Right lobe of liver (tissue), 4 donors: ENCODE measurements around the gene CROCC2.

ENCODE experiments used
- POLR2A ChIP-seq: fragments of 450-650 bp; IDR thresholded peaks from one replicate; pipeline ENCODE4 v1.6.1; 2017; ENCODE audit warnings: antibody characterized with exemption, mild to moderate bottlenecking
- TF ChIP-seq, protein P1 (sequence below), 4 donors: fragments of 200-600 bp in 3 of 4; fragments of 450-650 bp in 1 of 4; IDR thresholded peaks; one replicate each; pipeline versions ENCODE4 v1.5.1 to v1.8.0; 2016 to 2022; ENCODE audit warnings: antibody characterized with exemption in 4 of 4, mild to moderate bottlenecking in 2 of 4
- donor health status: DM: no; HTN: no; CAD: no.
- donor health status: DM: no; HTN: no; CAD: no.
- donor health status: DM: no; HTN: yes; CAD: no.

DNA sequence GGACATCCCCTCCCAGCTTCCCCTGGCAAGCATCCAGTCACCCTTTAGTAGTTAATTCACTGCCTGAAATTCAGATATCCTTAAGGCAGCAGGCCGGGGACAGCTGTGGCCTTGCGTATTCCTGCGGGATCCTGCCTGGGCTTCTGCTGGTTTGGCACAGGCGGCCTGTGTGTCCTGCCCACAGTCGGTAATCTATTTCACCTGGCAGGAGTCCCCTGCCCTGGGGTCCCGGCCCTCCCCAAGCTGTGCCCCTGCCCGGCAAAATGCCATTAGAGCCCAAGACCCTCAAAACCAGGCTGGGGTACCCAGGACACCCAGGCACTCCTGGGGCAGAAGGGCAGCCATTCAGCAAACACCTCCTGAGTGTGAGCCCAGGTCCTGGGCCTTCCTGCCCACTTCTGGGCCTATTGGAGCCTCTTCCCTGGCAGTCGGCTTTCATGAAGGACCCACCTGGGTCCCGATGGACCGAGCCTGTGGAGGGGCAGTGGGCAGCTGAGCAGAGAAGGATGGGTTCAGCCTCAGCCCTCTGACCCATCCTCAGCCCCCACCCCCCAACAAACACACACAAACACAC is 11.6 kb downstream of the CROCC2 start:
- TF ChIP-seq, protein P1, sequence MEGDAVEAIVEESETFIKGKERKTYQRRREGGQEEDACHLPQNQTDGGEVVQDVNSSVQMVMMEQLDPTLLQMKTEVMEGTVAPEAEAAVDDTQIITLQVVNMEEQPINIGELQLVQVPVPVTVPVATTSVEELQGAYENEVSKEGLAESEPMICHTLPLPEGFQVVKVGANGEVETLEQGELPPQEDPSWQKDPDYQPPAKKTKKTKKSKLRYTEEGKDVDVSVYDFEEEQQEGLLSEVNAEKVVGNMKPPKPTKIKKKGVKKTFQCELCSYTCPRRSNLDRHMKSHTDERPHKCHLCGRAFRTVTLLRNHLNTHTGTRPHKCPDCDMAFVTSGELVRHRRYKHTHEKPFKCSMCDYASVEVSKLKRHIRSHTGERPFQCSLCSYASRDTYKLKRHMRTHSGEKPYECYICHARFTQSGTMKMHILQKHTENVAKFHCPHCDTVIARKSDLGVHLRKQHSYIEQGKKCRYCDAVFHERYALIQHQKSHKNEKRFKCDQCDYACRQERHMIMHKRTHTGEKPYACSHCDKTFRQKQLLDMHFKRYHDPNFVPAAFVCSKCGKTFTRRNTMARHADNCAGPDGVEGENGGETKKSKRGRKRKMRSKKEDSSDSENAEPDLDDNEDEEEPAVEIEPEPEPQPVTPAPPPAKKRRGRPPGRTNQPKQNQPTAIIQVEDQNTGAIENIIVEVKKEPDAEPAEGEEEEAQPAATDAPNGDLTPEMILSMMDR (IDR thresholded peaks at IDR 0.05): no peak
- TF ChIP-seq POLR2A: no peak
